ENCODE results near the gene FAM13C. TPM values are rescaled to one million over a fixed set of nuclear protein-coding genes. Genes with fewer than 3 reads are reported as not detected.

Gene FAM13C
- total and polyA plus RNA-seq, 10 donors: 1.5 to 19.7 (median 8.9) TPM

- H3K4me3 ChIP-seq: no peak overlapping the region
- no peaks in the 10 kb centered on the region for H3K4me1 ChIP-seq
- DNase-seq: no peak
- no peak overlapping the region for H3K27ac ChIP-seq
- no peak for TF ChIP-seq POLR2A (IDR thresholded peaks at IDR 0.05)
- TF ChIP-seq POLR2AphosphoS5 (IDR thresholded peaks at IDR 0.05): no peak
- intact Hi-C loops (cut with DNase I; ENCODE audit: low total_unique reads): no loop called here
- H3K36me3 ChIP-seq: peaks cover 0 to 3% (median 0%) of the 10 kb centered on the region in 6 donors
- no peaks in the 10 kb centered on the region for H3K9me3 ChIP-seq
- no peaks in the 10 kb centered on the region for H3K27me3 ChIP-seq (replicated peaks in 1 of 7)
- WGBS, 5 donors: 93 to 97% (median 94%) methylated on average over 7 of the region's 7 CpGs
Observed at GRCh38 chr10:59268460-59268859, 93.9 kb downstream of the FAM13C start.

DNA sequence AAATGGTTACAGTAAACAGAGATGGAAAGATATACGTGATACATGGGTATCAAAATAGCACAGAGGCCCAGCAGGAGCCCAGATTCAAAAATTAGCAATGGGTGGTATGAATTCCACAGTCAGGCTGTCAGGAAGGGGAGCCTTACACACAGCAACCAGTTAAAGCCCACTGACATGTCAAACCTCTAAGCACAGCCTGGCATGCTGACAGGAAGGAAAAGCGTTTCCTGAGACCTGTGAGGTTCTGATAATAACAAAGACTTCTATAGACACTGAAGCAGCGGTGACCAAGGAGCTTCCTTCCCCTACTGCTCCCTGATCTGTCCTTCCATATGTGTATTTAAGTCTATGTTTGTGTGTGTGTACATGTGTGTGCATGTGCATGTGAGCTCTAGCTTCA lies 96.0 kb downstream of the FAM13C start:
- intact Hi-C loops (cut with DNase I; ENCODE audit: low total_unique reads): no loop called here
- Histone ChIP-seq H3K36me3 (peaks cover 0 to 3% (median 0%) of the 10 kb centered on the region in 6 donors), H3K27me3 (replicated peaks in 1 of 7) (no peaks in the 10 kb centered on the region), H3K4me3 (no peak overlapping the region), H3K9me3 (no peaks in the 10 kb centered on the region), H3K27ac (no peak overlapping the region), H3K4me1 (no peaks in the 10 kb centered on the region)
- DNase-seq: no peak
- 5 to 26% (median 24%) methylated on average over 3 of the region's 3 CpGs for WGBS, 5 donors
- TF ChIP-seq POLR2AphosphoS5 (IDR thresholded peaks at IDR 0.05): no peak
- no peak for TF ChIP-seq CTCF (IDR thresholded peaks at IDR 0.05 in 8 of 11, conservative IDR thresholded peaks at IDR 0.05 in 3 of 11)
- no peak for TF ChIP-seq POLR2A (IDR thresholded peaks at IDR 0.05)

DNA sequence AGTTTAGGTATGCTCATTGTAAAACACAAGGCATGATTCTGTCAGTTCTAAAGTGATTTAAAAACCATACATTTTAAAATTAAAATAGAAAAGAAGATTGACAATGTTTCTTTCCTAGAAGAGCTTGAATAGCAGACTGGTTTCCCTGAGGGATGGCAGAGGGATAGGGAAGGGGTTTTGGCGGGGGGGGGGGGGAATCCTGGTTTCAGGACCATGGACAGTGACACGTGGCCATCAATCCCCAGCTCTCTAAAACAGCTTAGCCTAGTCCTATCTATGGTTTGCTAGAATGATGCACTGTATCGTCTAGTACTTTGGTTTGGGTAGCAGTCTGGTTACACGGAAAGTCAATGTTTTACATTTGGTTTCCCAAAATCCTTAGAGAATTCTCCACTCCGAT lies 97.2 kb downstream of the FAM13C start:
- Histone ChIP-seq H3K36me3 (peaks cover 0 to 3% (median 0%) of the 10 kb centered on the region in 6 donors), H3K27me3 (replicated peaks in 1 of 7) (no peaks in the 10 kb centered on the region), H3K4me3 (no peak overlapping the region), H3K4me1 (no peaks in the 10 kb centered on the region), H3K9me3 (no peaks in the 10 kb centered on the region), H3K27ac (no peak overlapping the region)
- no peak for DNase-seq
- WGBS, 5 donors: 48 to 70% (median 60%) methylated on average over 4 to 5 of the region's 5 CpGs
- intact Hi-C loops (cut with DNase I; ENCODE audit: low total_unique reads): no loop called here
- TF ChIP-seq CTCF (IDR thresholded peaks at IDR 0.05 in 8 of 11, conservative IDR thresholded peaks at IDR 0.05 in 3 of 11) (no peak), POLR2A (IDR thresholded peaks at IDR 0.05) (no peak)

DNA sequence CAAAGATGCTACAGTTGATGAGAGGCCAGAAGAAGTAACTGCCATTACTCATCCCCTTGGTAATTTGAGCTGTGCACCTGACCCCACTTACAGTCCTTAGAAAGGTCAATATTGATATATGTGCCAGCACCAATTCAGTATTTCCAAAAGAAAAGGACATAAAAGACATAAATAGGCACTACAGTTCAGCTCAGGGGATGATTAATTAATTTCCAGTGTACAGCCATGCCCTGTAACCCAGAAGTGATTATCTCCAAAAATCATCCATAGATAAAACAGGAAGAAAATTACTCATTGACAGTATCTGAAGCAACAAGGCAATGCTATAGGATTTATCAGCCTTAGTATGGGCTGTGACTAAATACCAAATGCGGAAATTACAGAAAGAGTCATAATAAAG lies 103.5 kb downstream of the FAM13C start:
- no peak for DNase-seq
- no peak for TF ChIP-seq POLR2A (IDR thresholded peaks at IDR 0.05)
- no peak for TF ChIP-seq CTCF (IDR thresholded peaks at IDR 0.05 in 8 of 11, conservative IDR thresholded peaks at IDR 0.05 in 3 of 11)
- TF ChIP-seq POLR2AphosphoS5 (IDR thresholded peaks at IDR 0.05): no peak
- H3K36me3 ChIP-seq: no peaks in the 10 kb centered on the region
- no peaks in the 10 kb centered on the region for H3K27me3 ChIP-seq (replicated peaks in 1 of 7)
- 91 to 100% (median 93%) methylated on average over 1 of the region's 1 CpG for WGBS, 5 donors
- intact Hi-C loops (cut with DNase I; ENCODE audit: low total_unique reads): no loop called here
- H3K9me3 ChIP-seq: no peaks in the 10 kb centered on the region
- H3K4me1 ChIP-seq: no peaks in the 10 kb centered on the region
- no peak overlapping the region for H3K27ac ChIP-seq
- H3K4me3 ChIP-seq: no peak overlapping the region

GRCh38 chr10:59257224-59257623 lies 105.1 kb downstream of the FAM13C start:
- no peak overlapping the region for H3K27ac ChIP-seq

More at GRCh38 chr10:59257224-59257623, 105.1 kb downstream of the FAM13C start:
- H3K9me3 ChIP-seq: no peaks in the 10 kb centered on the region
- H3K4me3 ChIP-seq: no peak overlapping the region
- WGBS, 5 donors: 91 to 100% (median 94%) methylated on average over 1 of the region's 1 CpG
- H3K36me3 ChIP-seq: no peaks in the 10 kb centered on the region
- TF ChIP-seq POLR2A (IDR thresholded peaks at IDR 0.05) (no peak), POLR2AphosphoS5 (IDR thresholded peaks at IDR 0.05) (no peak), CTCF (IDR thresholded peaks at IDR 0.05 in 8 of 11, conservative IDR thresholded peaks at IDR 0.05 in 3 of 11) (no peak)
- no peaks in the 10 kb centered on the region for H3K4me1 ChIP-seq
- intact Hi-C loops (cut with DNase I; ENCODE audit: low total_unique reads): no loop called here
- no peak for DNase-seq
- no peaks in the 10 kb centered on the region for H3K27me3 ChIP-seq (replicated peaks in 1 of 7)

Measured in spleen (tissue), 11 donors.